HG03095 (cell line): Measurements from ENCODE around the gene SRMS.

Experiments
- ATAC-seq: cut with Tn5 transposase; IDR thresholded peaks from one replicate; pipeline ENCODE4 v1.9.1; 2021; ENCODE audit warnings: moderate library complexity; ENCODE audit not compliant: unreplicated experiment

Gene SRMS, protein sequence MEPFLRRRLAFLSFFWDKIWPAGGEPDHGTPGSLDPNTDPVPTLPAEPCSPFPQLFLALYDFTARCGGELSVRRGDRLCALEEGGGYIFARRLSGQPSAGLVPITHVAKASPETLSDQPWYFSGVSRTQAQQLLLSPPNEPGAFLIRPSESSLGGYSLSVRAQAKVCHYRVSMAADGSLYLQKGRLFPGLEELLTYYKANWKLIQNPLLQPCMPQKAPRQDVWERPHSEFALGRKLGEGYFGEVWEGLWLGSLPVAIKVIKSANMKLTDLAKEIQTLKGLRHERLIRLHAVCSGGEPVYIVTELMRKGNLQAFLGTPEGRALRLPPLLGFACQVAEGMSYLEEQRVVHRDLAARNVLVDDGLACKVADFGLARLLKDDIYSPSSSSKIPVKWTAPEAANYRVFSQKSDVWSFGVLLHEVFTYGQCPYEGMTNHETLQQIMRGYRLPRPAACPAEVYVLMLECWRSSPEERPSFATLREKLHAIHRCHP

DNA sequence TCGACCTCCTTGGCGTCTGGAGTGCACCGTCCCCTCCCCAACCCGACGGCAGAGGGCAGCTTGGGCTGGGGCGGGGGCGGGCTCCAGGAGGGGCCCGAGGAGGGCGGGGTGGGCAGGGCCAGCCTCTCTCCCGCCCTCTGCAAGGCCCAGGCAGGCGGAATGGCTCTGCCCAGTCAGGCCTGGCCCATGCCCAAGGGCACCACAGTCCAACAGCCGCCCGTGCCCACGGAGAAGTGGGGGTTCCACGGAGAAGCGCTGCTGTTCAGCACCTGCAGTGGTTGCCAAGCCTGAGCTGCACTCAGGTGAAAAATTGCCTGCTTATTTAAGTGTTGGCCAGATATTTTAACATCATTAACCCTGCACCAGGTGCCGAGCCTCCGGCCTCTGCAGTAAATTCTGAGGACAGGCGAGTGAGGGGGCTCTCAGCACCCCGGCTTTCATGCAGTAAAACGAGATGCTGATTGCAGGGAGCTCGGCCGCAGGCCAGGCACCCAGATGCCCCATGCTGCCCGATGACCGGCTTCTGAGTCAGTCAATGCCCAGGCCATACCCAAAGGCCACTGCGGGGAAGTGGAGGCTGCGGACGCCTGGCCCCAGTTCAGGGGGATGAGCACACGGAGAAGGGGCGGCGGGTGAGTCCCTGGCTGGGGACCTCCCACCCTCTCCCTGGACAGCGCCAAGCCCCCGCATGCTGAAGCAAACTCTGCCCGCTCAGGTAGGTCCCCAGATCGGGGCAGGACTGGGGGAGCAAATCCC lies at the start of gene SRMS:
Gene SRMS (minus strand): TSS at position 25 of the 756 bp plus-strand sequence. CDS start 286 bp downstream, outside the sequence.
- ATAC-seq, result no peak

DNA sequence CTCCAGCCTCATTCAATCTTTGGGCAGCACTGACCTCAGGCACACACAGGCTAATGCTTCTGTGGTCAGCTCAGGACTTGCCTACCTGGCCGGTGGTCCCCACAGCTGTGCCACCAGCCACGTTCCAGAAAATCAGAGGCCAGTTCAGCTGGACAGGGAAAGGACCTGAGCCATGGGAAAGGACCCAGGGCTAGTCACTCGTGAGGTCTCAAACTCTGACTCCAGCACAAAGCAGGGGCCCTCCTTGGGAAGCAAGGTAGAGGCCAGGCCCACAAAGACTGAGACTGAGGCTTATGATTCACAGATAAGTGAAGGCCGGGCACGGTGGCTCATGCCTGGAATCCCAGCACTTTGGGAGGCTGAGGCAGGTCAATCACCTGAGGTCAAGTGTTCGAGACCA lies 48.9 kb upstream of the SRMS start:
- no peak for ATAC-seq

GRCh38 chr20:63595416-63596127 lies 48.0 kb upstream of the SRMS start:
- ATAC-seq, result no peak

GRCh38 chr20:63594043-63594561 lies 46.6 kb upstream of the SRMS start:
- ATAC-seq, result no peak

GRCh38 chr20:63592661-63593060 lies 45.1 kb upstream of the SRMS start:
- no peak for ATAC-seq

DNA sequence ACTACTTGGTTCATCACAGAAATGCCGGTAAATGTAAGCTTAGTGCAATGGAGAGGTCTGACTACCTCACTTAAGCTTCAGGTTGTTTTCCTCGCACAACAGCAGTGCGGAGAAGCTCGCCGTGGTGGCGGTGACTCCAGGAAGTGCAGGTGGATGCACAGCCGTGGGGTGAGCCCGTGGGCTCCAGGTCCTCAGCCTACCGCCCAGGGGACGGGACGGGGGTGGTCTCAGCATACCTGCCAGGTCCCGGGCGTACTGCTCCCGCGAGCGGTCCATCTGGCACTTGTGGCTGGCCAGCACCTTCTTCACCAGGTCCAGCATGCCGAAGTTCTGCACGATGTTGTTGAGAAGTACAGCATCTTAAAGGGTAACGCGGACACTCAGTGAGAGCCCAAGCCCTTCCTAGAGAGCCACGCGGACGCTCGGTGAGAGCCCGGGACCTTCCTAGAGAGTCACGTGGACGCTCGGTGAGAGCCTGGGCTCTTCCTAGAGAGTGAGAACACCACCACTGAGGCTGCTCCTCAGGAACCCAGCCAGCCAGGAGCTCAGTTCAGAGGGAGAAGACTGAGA lies 44.3 kb upstream of the SRMS start:
- no peak for ATAC-seq

- no peak for ATAC-seq
Measured at GRCh38 chr20:63591147-63591533, 43.6 kb upstream of the SRMS start.

GRCh38 chr20:63590218-63591146 lies 42.9 kb upstream of the SRMS start:
- ATAC-seq, result no peak

- ATAC-seq, result no peak
Measured at GRCh38 chr20:63589261-63590217, 42.0 kb upstream of the SRMS start.

- ATAC-seq, result no peak
Measured at GRCh38 chr20:63588641-63589041, 41.1 kb upstream of the SRMS start.

DNA sequence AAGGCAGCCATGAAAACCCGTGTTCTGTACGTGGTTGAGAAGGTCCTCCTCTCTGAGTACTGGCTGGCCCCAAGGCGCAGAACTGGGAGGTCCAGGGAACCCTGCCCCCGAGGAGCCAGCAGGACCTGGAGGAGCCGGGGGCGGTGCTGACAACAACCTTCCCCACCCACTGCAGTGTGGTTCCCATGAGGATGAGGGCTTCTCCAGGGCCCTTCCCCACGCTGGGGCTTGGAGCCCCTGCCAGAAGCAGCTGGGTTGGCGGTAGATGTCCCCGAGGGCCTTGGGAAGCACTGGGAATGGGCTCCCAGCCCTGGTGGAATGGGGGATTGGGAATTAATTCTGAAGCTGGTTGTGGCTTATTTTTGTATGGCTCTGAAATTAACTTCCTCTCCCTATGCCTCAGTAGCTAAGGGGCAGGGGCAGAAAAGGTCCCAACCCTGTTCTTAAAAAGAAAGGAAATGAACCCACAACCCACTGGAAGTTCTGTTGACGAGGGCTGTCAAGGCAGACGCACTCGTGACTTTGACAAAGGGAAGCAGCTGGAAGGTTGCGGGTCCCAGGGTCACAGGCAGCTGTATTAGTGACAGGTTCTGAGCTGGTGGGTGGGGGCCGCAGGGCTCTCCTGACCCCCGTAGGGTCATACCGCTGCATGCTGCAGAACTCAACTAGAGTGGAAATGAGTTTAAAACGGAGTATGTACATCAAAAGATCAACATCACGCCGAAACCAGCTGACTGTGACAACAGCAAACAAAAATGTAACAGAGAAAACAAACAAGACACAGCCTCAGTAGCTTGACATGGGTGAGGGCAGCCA lies 40.4 kb upstream of the SRMS start:
- ATAC-seq, result no peak

- ATAC-seq, result no peak
Measured at GRCh38 chr20:63587256-63587655, 39.7 kb upstream of the SRMS start.

DNA sequence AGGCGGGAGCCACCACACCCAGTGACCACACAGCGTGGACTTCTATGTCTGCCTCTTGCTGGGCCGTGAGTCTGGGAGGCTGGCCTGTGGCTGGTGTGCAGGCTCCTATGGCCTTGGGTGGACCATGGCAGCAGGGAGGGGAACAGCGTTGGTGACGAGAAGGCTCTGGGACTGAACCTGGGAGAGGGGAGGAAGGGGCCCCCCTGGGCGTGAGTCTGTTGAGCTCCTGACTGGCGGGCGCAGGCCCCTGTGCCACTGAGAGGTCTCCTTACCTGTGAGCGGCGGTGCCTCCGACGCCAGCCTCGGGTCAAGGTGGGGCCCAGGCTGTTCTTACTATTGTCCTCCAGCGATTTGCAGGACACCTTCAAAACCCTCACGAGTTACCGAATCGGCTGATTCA lies 39.2 kb upstream of the SRMS start:
- no peak for ATAC-seq

DNA sequence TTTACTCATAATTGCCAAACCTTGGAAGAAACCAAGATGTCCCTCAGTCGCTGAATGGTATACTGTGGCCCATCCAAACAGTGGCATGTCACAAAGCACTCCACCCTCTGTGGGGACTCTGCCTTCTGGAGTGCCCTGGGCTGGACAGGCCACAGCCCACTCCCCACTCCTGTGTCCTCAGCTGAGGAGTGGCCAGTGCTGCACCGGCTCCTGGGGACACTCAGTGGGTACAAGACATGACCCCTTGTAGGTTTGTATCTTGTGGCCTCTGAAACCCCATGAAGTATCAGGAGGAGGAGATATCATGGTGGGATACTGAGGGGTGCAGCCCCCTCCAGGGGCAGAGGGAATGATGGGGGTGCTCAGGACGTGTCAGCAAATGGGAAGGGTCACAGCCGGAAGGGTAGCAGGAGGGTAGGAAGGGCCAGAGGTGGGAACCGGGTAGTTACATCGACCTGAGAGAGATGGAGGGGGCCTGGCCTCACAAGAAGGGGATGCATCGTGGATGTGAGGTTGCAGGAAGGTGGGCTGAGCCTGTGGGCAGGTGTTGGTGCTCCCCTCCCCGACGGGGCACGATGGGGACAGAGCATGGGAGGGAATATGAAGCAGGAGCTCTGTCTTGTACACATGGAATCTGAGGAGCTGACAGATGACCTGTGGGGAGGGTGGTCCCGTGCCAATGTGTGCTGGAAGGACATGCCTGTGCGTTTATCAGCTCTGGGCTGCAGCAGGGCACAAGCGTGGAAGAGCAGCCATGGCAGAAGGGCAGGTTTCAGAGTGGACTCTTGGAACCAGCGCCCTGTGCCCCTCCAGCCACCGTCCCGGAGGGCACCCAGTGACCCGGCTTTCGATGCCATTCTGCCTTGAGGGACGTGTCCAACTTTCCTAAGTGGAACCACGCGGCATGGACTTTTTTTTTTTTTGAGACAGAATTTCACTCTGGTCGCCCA lies 38.3 kb upstream of the SRMS start:
- ATAC-seq, result no peak

GRCh38 chr20:63582382-63583063 lies 35.0 kb upstream of the SRMS start:
- ATAC-seq, result no peak

DNA sequence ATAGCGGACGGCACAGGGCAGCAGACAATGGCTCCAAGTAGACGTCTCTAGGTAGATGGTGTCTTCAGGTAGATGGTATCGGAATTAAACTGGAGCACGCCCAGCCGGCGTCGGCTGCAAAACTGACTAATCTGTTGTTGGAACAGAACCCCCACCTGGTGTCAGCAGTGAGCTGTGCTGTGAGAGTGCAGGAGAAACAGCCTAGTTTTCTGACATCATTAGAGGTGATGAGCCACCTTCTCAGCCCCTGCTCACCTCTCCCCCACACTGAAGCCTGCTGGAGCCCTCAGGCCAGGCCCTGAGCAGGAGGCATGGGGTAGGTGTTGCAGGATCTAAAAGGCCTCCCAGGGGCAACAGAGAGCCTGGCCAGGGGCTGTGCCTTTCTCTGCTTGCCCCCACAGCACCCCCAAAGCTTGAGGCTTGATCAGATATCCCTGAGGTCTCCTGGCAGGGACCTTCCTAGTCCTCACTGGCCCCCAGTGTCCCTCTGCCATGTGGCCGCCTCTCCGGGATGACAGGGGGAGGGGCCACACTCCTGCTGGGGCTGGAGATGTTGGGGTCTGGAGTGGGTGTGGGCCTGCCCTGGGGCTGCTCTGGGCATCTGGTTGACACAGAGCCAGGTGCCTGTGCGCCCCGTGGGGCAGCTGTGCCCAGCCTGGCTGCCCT lies 33.4 kb upstream of the SRMS start:
- ATAC-seq, result no peak
